Naive thymus-derived CD8-positive, alpha-beta T cell (primary cell): ENCODE measurements around the gene CSRP1. TPM values are rescaled to one million over a fixed set of nuclear protein-coding genes. Genes with fewer than 3 reads are reported as not detected.
A peak's percentile ranks its signal among the peaks of the same experiment; 100 is the strongest.
"Not testable (repeated sequence)": the region's sequence is repeated elsewhere in the genome, so short reads cannot be mapped to it uniquely, and the experiment has no call there.

Experiments used
- ATAC-seq, 2 donors: fragments of 150-1000 bp; cut with Tn5 transposase in 1 of 2; sonication (Bioruptor Pico), chemical (Tn5 transposase) in 1 of 2; 1 replicate in 1 of 2; 2 replicates in 1 of 2; pipeline ENCODE4 v1.10.0; 2021; ENCODE audit warnings: mild to moderate bottlenecking in 2 of 2, moderate library complexity in 2 of 2
- POLR2A ChIA-PET: fragments of 350-600 bp; sonication (Branson Sonifier 250); formaldehyde crosslinking; loops from one replicate; lab custom pipeline; 2021; ENCODE audit warnings: antibody characterized with exemption; lab: Charles Lee
- DNase-seq, 10 donors: peaks; one replicate each; pipeline versions ENCODE4 v3.0.0 to v3.0.0-alpha.2; 2020 to 2022
- H3K27ac Mint-ChIP-seq, 10 donors: one replicate each; pipeline ENCODE4 v1.8.0; 2020 to 2022; ENCODE audit warnings: mild to moderate bottlenecking in 10 of 10, mixed read lengths in 10 of 10, moderate library complexity in 4 of 10, inconsistent platforms in 1 of 10
- H3K27me3 Mint-ChIP-seq, 5 donors: one replicate each; pipeline ENCODE4 v1.8.0; 2021 to 2022; ENCODE audit warnings: mixed read lengths in 5 of 5
- H3K36me3 Mint-ChIP-seq, 3 donors: one replicate each; pipeline ENCODE4 v1.8.0; 2020 to 2022; ENCODE audit warnings: mixed read lengths in 3 of 3, mild to moderate bottlenecking in 2 of 3, inconsistent platforms in 1 of 3
- H3K4me1 Mint-ChIP-seq, 4 donors: one replicate each; pipeline ENCODE4 v1.8.0; 2021 to 2022; ENCODE audit warnings: mixed read lengths in 4 of 4
- H3K4me3 Mint-ChIP-seq, 10 donors: one replicate each; pipeline ENCODE4 v1.8.0; 2020 to 2022; ENCODE audit warnings: mild to moderate bottlenecking in 10 of 10, mixed read lengths in 10 of 10, moderate library complexity in 6 of 10, inconsistent platforms in 1 of 10
- H3K9me3 Mint-ChIP-seq, 9 donors: one replicate each; pipeline ENCODE4 v1.8.0; 2020 to 2022; ENCODE audit warnings: mixed read lengths in 9 of 9, mild to moderate bottlenecking in 3 of 9, inconsistent platforms in 1 of 9, moderate library complexity in 1 of 9
- polyA plus RNA-seq, 3 donors: library from polyadenylated mRNA; unstranded; fragments of 300-500 nt; fragmentation: Illumina TruSeq; gene quantifications; one replicate each; pipeline ENCODE4 v1.2.3, GENCODE V29; 2021
- total RNA-seq, 8 experiments: library from RNA in 2 of 8; stranded (reverse) in 2 of 8; gene quantifications; one replicate each; pipeline ENCODE4 v1.2.3 and lab custom pipeline; 2021 to 2026

CSRP1 gene
- total and polyA plus RNA-seq, 5 experiments from 2014 or later = 21.8 to 48.2 (median 43.3) TPM

GRCh38 chr1:201498621-201499020, 8.3 kb downstream of the CSRP1 start:
- POLR2A ChIA-PET = no interaction called here
- peaks cover 0 to 31% (median 20%) of the 10 kb centered on the region in 3 donors for H3K36me3 Mint-ChIP-seq
- no peaks in the 10 kb centered on the region for H3K9me3 Mint-ChIP-seq
- peaks cover 4 to 26% (median 14%) of the 10 kb centered on the region in 4 donors for H3K4me1 Mint-ChIP-seq
- no peaks in the 10 kb centered on the region for H3K27me3 Mint-ChIP-seq
- DNase-seq = no peak
- H3K4me3 Mint-ChIP-seq = no peak overlapping the region
- no peak for ATAC-seq
- H3K27ac Mint-ChIP-seq = no peak overlapping the region

DNA sequence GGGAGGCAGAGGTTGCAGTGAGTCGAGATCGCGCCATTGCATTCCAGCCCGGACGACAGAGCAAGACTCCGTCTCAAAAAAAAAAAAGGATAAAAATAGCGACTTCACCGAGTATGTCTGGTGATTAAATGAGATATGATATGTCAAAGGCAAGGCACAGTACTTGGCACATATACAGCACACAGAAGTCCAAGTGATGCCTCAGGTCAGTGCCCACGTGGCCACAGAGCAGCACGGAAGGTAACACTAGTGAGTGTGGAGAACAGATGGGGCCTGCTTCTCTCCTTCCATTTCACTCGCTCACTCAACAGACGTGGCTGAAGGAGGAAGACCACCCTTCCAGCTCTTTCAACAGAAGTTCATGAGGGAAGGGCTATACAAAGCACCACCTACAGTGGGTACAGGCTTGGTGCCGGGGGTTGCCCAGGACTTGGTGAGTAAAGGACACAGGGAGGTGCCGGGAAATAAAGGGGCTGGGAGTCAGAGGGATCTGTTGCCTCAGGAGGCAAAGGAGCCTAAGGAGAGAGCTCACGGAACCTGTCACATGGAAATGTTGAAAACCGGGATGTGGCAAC, 8.9 kb downstream of the CSRP1 start:
- peaks cover 0 to 36% (median 26%) of the 10 kb centered on the region in 3 donors for H3K36me3 Mint-ChIP-seq
- no peaks in the 10 kb centered on the region for H3K9me3 Mint-ChIP-seq
- H3K27me3 Mint-ChIP-seq = no peaks in the 10 kb centered on the region
- POLR2A ChIA-PET = no interaction called here
- H3K4me3 Mint-ChIP-seq = no peak overlapping the region
- DNase-seq = no peak
- peaks cover 2 to 23% (median 11%) of the 10 kb centered on the region in 4 donors for H3K4me1 Mint-ChIP-seq
- no peak for ATAC-seq
- peak overlapping the region in 1 of 10 donors; percentile 52 for H3K27ac Mint-ChIP-seq

DNA sequence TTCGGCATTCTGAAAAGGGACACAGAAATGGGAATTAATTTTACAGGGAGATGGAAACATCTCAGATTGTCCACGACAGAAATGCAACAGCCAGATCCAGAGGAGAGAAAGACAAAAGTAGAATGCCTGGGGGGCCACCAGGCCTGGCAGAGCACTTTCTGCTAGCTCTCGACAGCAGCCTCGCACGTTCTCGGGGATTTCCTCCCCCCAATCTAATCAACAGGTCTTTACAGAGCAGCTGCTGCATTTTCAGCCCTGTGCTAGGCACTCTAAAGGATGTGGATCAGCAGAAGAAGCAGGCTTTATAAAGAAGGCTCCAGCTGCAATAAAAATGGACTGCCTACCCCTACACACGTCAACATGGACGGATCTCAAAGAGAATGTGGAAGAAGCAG, 10.6 kb downstream of the CSRP1 start:
- DNase-seq (no peak), ATAC-seq (no peak)
- Mint-ChIP-seq H3K27me3 (no peaks in the 10 kb centered on the region), H3K4me1 (peaks cover 0 to 21% (median 8%) of the 10 kb centered on the region in 4 donors), H3K4me3 (no peak overlapping the region), H3K36me3 (peaks cover 0 to 46% (median 26%) of the 10 kb centered on the region in 3 donors), H3K27ac (peak overlapping the region in 1 of 10 donors; percentile 39), H3K9me3 (no peaks in the 10 kb centered on the region)
- POLR2A ChIA-PET = interaction anchor here (0.8 kb wide), 1 partner anchor 11 kb away, joined by 3 read pairs; no protein-coding TSS in a partner anchor

GRCh38 chr1:201495551-201496295, 11.2 kb downstream of the CSRP1 start:
- POLR2A ChIA-PET = no interaction called here
- Mint-ChIP-seq H3K9me3 (no peaks in the 10 kb centered on the region), H3K4me1 (peaks cover 0 to 21% (median 6%) of the 10 kb centered on the region in 4 donors), H3K36me3 (peaks cover 0 to 46% (median 26%) of the 10 kb centered on the region in 3 donors), H3K27me3 (no peaks in the 10 kb centered on the region), H3K27ac (no peak overlapping the region), H3K4me3 (no peak overlapping the region)
- DNase-seq (no peak), ATAC-seq (no peak)

GRCh38 chr1:201493757-201494617, 12.9 kb downstream of the CSRP1 start:
- Mint-ChIP-seq H3K4me1 (peaks cover 6 to 21% (median 6%) of the 10 kb centered on the region in 4 donors), H3K36me3 (peaks cover 0 to 59% (median 26%) of the 10 kb centered on the region in 3 donors), H3K4me3 (no peak overlapping the region), H3K9me3 (no peaks in the 10 kb centered on the region), H3K27me3 (no peaks in the 10 kb centered on the region), H3K27ac (peak overlapping the region in 3 of 10 donors; percentile 29 to 70 (median 67))
- no peak for ATAC-seq
- no peak for DNase-seq
- POLR2A ChIA-PET = no interaction called here

DNA sequence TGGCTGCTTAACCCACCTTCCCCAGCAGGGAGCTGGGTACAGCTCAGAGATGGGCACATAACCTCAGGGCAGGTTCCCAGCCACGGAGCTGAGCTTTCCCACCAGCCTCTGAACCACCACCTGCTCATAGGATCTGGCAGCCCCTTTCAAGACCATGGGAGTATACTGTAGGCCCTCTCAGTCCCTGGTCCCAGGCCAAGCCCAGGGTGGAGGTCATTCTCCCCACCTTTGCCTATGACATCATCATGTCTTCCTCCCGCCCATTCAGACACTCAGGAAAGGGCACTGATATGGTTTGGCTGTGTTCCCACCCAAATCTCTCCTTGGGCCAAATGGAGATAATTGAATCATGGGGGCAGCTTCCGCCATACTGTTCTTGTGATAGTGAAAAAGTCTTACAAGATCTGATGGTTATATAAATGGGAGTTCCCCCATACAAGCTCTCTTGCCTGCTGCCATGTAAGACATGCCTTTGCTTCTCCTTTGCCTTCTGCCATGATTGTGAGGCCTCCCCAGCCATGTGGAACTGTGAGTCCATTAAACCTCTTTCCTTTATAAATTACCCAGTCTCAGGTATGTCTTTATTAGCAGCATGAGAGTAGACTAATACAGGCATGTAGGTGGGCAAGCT, 13.8 kb downstream of the CSRP1 start:
- H3K27me3 Mint-ChIP-seq, H3K9me3 Mint-ChIP-seq, POLR2A ChIA-PET, DNase-seq, H3K4me3 Mint-ChIP-seq, ATAC-seq: not testable (repeated sequence)
- Mint-ChIP-seq H3K27ac (peak overlapping the region in 2 of 10 donors; percentile 13 to 64), H3K4me1 (peaks cover 2 to 16% (median 6%) of the 10 kb centered on the region in 4 donors), H3K36me3 (peaks cover 0 to 64% (median 26%) of the 10 kb centered on the region in 3 donors)

DNA sequence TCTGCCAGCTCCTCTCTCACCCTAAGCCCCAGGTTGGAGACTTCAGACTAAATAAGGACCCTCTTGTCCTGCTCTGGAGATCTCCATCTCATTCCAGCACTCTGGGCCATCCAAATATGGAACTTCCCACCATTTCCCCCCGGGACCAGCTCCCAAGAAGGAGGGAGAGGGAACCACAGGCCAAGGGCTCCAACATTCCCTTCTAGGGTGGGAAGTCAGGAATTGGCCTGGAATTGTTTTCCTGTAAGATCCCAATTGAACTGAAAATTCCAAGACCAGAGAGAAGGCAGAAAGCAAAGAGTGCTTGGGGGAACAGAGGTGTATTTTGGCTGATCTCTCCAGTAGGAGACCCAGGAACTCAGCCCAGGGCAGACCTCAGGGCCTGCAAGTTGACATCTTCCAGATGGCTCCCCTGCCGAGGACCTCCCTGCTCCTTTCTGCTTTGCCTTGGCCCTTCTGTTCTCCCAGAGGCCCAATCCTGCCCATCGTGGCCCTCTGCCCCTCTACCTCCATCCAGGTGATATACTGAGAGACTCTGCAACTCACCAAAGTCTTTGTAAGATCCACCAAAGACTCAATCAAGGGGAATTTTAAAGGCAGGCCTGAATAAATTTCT, 14.9 kb downstream of the CSRP1 start:
- POLR2A ChIA-PET = interaction anchor here (1.0 kb wide), 1 partner anchor 15 kb away, joined by 3 read pairs; the partner anchor contains the start of gene CSRP1
- DNase-seq (no peak), ATAC-seq (no peak)
- Mint-ChIP-seq H3K36me3 (peaks cover 0 to 70% (median 26%) of the 10 kb centered on the region in 3 donors), H3K27me3 (no peaks in the 10 kb centered on the region), H3K9me3 (no peaks in the 10 kb centered on the region), H3K4me1 (peaks cover 2 to 15% (median 5%) of the 10 kb centered on the region in 4 donors), H3K4me3 (no peak overlapping the region), H3K27ac (peak overlapping the region in 1 of 10 donors; percentile 1)

DNA sequence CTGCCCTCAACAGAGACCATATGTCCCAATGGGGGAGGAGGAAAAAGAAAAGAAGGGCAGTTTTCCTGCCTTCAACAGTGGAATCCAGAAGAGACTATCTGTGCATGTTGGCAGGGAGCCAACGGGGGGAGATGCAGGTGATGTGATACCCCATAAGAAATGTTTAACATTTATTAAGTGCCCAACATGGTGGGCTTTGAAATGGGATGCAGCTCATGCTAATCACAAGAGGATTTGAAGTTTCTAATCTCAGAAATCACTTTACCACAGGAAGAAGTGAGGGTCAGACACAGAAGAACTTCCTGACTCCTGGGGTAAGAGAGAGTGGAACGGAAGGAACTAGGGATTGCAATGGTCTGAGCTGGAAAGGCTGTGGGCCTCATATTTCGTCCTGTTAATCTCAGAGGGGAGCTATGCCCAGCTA, 16.2 kb downstream of the CSRP1 start:
- no peak for DNase-seq

DNA sequence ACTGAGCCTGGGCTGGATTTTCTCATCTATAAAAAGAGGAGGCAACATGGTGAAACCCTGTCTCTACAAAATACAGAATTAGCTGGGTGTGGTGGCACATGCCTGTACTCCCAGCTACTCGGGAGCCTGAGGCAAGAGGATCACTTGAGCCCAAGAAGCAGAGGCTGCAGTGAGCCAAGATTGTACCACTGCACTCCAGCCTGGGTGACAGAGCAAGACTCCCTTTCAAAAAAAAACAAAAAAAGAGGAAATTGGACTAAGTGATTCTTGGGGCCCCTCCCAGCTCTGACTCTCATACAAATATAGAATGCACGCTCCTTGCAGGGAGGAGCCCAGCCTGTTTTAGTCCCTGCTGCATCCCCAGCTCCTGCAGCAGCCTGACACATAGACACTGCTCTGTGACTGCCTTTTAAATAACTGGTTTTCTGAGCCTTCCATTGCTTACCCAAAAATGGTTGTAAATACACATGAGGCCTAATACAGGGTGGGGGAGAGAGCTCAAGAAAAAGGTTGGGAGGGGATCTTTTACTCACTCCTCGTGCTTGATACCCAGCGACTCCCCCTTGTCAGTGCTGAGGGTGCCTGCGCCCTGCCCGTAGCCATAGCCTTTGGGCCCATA, 17.2 kb downstream of the CSRP1 start:
- ATAC-seq = no peak
- Mint-ChIP-seq H3K36me3 (peaks cover 0 to 69% (median 17%) of the 10 kb centered on the region in 3 donors), H3K9me3 (no peaks in the 10 kb centered on the region), H3K4me3 (no peak overlapping the region), H3K27me3 (no peaks in the 10 kb centered on the region), H3K4me1 (peaks cover 0 to 15% (median 5%) of the 10 kb centered on the region in 4 donors), H3K27ac (no peak overlapping the region)
- no peak for DNase-seq
- POLR2A ChIA-PET = interaction anchor here (1.4 kb wide), 1 partner anchor 13 kb away, joined by 4 read pairs; no protein-coding TSS in a partner anchor

More for the DNA sequence above, 16.2 kb downstream of the CSRP1 start:
- Mint-ChIP-seq H3K27me3 (no peaks in the 10 kb centered on the region), H3K9me3 (no peaks in the 10 kb centered on the region), H3K4me3 (no peak overlapping the region), H3K27ac (no peak overlapping the region), H3K36me3 (peaks cover 0 to 71% (median 24%) of the 10 kb centered on the region in 3 donors), H3K4me1 (peaks cover 0 to 15% (median 5%) of the 10 kb centered on the region in 4 donors)
- ATAC-seq = no peak
- POLR2A ChIA-PET = interaction anchor here (1.0 kb wide), 1 partner anchor 17 kb away, joined by 3 read pairs; the partner anchor contains the start of gene CSRP1

- DNase-seq (no peak), ATAC-seq (no peak)
- Mint-ChIP-seq H3K4me3 (no peak overlapping the region), H3K27ac (no peak overlapping the region), H3K27me3 (no peaks in the 10 kb centered on the region), H3K36me3 (peaks cover 0 to 66% (median 9%) of the 10 kb centered on the region in 3 donors), H3K4me1 (peaks cover 0 to 11% (median 4%) of the 10 kb centered on the region in 4 donors), H3K9me3 (no peaks in the 10 kb centered on the region)
- POLR2A ChIA-PET = interaction anchor here (1.4 kb wide), 1 partner anchor 13 kb away, joined by 4 read pairs; no protein-coding TSS in a partner anchor
Measured at GRCh38 chr1:201488830-201489589, 17.9 kb downstream of the CSRP1 start.

DNA sequence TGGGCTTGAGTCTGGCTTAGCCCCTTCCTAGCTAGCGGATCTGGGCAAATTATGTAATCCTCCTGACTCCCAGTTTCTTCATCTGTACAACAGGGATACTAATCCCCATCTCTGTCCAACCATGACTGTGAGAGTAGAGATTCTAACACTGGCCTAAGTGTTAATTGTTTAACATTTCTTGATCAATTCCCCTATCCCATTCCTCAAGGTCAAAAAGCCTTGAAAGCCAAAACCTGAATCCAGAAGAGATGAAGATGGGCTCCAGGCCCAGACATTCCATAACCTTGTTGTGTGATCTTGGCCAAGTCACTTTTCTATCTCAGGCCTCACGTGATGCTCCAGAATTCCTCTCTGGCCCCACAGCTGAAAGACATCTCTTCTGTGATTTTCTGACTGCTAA, 19.2 kb downstream of the CSRP1 start:
- no peak for DNase-seq

More for the DNA sequence above, 19.2 kb downstream of the CSRP1 start:
- no peak for ATAC-seq
- Mint-ChIP-seq H3K27me3 (no peaks in the 10 kb centered on the region), H3K27ac (peak overlapping the region in 2 of 10 donors; percentile 16 to 62), H3K9me3 (no peaks in the 10 kb centered on the region), H3K4me1 (peaks cover 0 to 9% (median 4%) of the 10 kb centered on the region in 4 donors), H3K4me3 (no peak overlapping the region), H3K36me3 (peaks cover 0 to 62% (median 0%) of the 10 kb centered on the region in 3 donors)
- POLR2A ChIA-PET = no interaction called here
